GM11168 (cell line): ENCODE measurements around the gene DEFB127.
"Not testable (repeated sequence)": the region's sequence is repeated elsewhere in the genome, so short reads cannot be mapped to it uniquely, and the experiment has no call there.

Experiments
- in situ Hi-C: fragments of 300-500 bp; cut with MboI; formaldehyde crosslinking; loops from one replicate; pipeline ENCODE4 v1.12.0; 2022; ENCODE audit warnings: low sequenced_read_pairs; ENCODE audit not compliant: unreplicated experiment

Gene DEFB127

GRCh38 chr20:157154-157553 lies at the start of gene DEFB127:
DEFB127 (plus strand) TSS chr20:157454; CDS start chr20:157545, 91 bp downstream.
- in situ Hi-C loops = no loop called here

- in situ Hi-C loops = no loop called here
These were observed 44.9 kb upstream of the DEFB127 start for GRCh38 chr20:112396-112795.

- in situ Hi-C loops = no loop called here
These were observed 39.7 kb upstream of the DEFB127 start for GRCh38 chr20:117518-117917.

GRCh38 chr20:129786-130323 lies 27.4 kb upstream of the DEFB127 start:
- in situ Hi-C loops = not testable (repeated sequence)

GRCh38 chr20:137668-138490 lies 19.4 kb upstream of the DEFB127 start:
- in situ Hi-C loops = no loop called here

- in situ Hi-C loops = no loop called here
These were observed 15.0 kb upstream of the DEFB127 start, which contains the start of gene DEFB126 for GRCh38 chr20:142290-142689. DEFB126 (plus strand) TSS chr20:142590; CDS start chr20:142629, 39 bp downstream.

- in situ Hi-C loops = no loop called here
These were observed 11.4 kb upstream of the DEFB127 start for GRCh38 chr20:145877-146276.

GRCh38 chr20:152131-152530 lies 5.1 kb upstream of the DEFB127 start:
- in situ Hi-C loops = no loop called here

- in situ Hi-C loops = no loop called here
These were observed 7.4 kb downstream of the DEFB127 start for GRCh38 chr20:164618-165017.

GRCh38 chr20:168876-169275 lies 11.6 kb downstream of the DEFB127 start:
- in situ Hi-C loops = no loop called here

- in situ Hi-C loops = no loop called here
These were observed 27.0 kb downstream of the DEFB127 start for GRCh38 chr20:184288-184687.

GRCh38 chr20:187733-188132 lies 30.5 kb downstream of the DEFB127 start:
- in situ Hi-C loops = no loop called here

GRCh38 chr20:189611-190010 lies 32.4 kb downstream of the DEFB127 start, which contains the start of gene DEFB128:
DEFB128 (minus strand) TSS chr20:189711; CDS start chr20:189623, 88 bp downstream.
- in situ Hi-C loops = no loop called here

GRCh38 chr20:198225-198624 lies 41.0 kb downstream of the DEFB127 start:
- in situ Hi-C loops = no loop called here

- in situ Hi-C loops = no loop called here
These were observed 42.7 kb downstream of the DEFB127 start for GRCh38 chr20:199996-200395.

- in situ Hi-C loops = not testable (repeated sequence)
These were observed 46.4 kb downstream of the DEFB127 start for GRCh38 chr20:203630-204029.
